Activated CD4-positive, alpha-beta memory T cell treated with anti-CD3 and anti-CD28 coated beads for 36 hours (primary cell): ENCODE data around the gene OSBPL5. TPM values are rescaled to one million over a fixed set of nuclear protein-coding genes. Genes with fewer than 3 reads are reported as not detected.

Experiments
- CTCF ChIA-PET: fragments of 350-600 bp; sonication (Branson Sonifier 250); formaldehyde crosslinking; loops from one replicate; lab custom pipeline; 2021; ENCODE audit warnings: antibody characterized with exemption, inconsistent platforms; lab: Charles Lee
- POLR2A ChIA-PET: fragments of 350-600 bp; sonication (Branson Sonifier 250); formaldehyde crosslinking; loops from one replicate; lab custom pipeline; 2021; ENCODE audit warnings: antibody characterized with exemption; lab: Charles Lee
- DNase-seq: peaks from one replicate; pipeline ENCODE4 v3.0.0-alpha.2; 2020
- H3K27ac Mint-ChIP-seq: one replicate; pipeline ENCODE4 v1.8.0; 2021; ENCODE audit warnings: mixed read lengths
- H3K27me3 Mint-ChIP-seq: one replicate; pipeline ENCODE4 v1.8.0; 2021; ENCODE audit warnings: mixed read lengths
- H3K36me3 Mint-ChIP-seq: one replicate; pipeline ENCODE4 v1.8.0; 2021; ENCODE audit warnings: mixed read lengths
- H3K4me1 Mint-ChIP-seq: one replicate; pipeline ENCODE4 v1.8.0; 2021; ENCODE audit warnings: low read depth, mixed read lengths
- H3K4me3 Mint-ChIP-seq: one replicate; pipeline ENCODE4 v1.8.0; 2021; ENCODE audit warnings: mild to moderate bottlenecking, mixed read lengths
- H3K9me3 Mint-ChIP-seq: one replicate; pipeline ENCODE4 v1.8.0; 2021; ENCODE audit warnings: mixed read lengths
- intact Hi-C: fragments of 100-400 bp; cut with micrococcal nuclease; formaldehyde crosslinking; loops from one replicate; pipeline ENCODE4 v1.15.1; 2023
- total RNA-seq, 2 experiments: library from RNA; stranded (reverse); gene quantifications; one replicate each; pipeline ENCODE4 v1.2.3, GENCODE V29; 2021

The OSBPL5 gene
- total RNA-seq, 2 experiments from 2014 or later: 4.6 to 4.7 TPM

DNA sequence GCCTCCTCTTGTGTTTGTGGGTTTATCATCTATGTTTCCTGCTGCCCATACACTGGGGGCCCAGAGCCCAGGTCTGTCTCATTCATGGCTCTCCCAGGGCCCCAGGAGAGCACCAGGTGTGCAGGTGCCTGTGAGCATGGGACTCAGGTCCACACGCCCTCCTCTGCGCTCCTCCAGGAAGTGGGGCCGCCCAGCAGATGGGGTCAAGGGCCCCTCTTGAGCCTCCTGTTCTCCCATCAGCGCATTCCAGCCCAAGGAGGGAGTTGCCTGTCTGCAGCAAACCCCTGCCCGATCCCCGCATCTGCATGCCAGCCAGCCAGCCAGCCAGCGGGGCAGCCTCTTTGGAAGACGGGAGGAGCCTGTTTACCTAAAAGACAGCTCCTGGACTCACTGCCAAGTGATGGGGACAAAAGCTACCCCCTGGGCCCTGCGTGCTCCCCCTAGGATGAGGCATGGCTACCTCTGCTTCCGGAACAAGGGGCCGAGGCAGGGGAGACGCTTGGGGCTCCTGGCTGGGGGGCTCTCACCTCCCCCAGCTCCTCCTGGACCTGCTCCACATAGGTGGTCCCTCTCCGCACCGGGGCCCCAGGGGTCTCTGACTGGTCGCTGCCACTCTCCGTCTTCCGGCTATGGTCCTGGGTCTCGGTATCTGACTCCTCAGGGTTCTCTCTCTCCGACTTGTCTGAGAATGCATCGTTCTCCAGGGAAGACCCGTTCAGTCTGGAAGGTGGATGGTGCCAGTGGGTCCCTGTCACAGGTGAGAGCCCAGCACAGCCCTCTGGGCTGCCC, 58.2 kb downstream of the OSBPL5 start:
- Mint-ChIP-seq H3K4me3 (no peak overlapping the region), H3K9me3 (no peaks in the 10 kb centered on the region), H3K36me3 (no peaks in the 10 kb centered on the region), H3K27me3 (no peaks in the 10 kb centered on the region), H3K27ac (no peak overlapping the region), H3K4me1 (no peaks in the 10 kb centered on the region)
- intact Hi-C loops: no loop called here
- peak; percentile 7 for DNase-seq
- ChIA-PET POLR2A (no interaction called here), CTCF (no interaction called here)

DNA sequence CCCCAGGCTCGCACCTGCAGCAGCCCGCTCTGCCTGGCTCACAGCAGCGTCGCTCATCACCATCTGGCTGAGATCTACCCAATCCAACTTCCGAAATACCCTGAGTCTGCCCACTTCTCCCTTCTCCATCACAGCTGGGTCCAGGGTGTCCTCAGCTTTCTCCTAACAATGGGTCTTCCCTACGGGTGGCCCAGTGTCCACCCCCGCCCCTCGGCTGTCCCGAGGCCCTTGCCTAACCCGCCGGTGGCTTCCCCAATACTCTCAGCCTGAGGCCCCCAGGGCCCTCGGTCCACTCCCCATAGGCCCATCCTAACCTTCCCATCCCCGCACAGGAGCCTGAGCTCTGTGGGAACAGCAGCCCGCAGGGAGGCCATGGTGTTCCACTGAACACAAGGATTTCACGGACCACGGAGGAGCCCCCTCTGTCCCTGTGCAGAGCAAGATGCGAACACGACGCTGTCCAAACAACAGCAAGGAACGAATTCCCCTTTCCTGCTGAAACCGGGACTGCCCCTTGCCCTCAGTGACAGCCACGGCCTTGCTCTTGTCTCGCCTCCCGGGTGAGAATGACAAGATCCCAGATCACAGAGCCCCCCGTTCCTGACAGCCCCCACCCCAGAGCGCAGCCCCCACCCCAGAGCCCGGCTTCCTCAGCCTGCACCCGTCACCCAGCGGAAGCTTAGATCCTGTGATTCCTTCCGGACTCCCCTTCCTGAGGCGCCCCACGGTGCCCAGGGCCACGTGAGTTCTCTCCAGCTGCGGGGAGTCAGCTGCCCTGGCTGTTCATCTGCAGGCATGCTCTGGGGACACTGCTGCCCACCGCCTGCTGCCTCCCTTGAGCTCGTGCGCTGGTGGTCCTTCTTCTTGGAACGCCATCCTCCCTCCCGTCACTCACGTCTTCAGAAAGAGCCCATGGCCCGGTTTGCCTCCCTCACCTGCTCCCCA, 59.0 kb downstream of the OSBPL5 start:
- Mint-ChIP-seq H3K27ac (no peak overlapping the region), H3K4me3 (no peak overlapping the region), H3K9me3 (no peaks in the 10 kb centered on the region), H3K36me3 (no peaks in the 10 kb centered on the region), H3K27me3 (no peaks in the 10 kb centered on the region), H3K4me1 (no peaks in the 10 kb centered on the region)
- intact Hi-C loops: no loop called here
- CTCF ChIA-PET: no interaction called here
- DNase-seq: peak; percentile 5
- POLR2A ChIA-PET: no interaction called here

DNA sequence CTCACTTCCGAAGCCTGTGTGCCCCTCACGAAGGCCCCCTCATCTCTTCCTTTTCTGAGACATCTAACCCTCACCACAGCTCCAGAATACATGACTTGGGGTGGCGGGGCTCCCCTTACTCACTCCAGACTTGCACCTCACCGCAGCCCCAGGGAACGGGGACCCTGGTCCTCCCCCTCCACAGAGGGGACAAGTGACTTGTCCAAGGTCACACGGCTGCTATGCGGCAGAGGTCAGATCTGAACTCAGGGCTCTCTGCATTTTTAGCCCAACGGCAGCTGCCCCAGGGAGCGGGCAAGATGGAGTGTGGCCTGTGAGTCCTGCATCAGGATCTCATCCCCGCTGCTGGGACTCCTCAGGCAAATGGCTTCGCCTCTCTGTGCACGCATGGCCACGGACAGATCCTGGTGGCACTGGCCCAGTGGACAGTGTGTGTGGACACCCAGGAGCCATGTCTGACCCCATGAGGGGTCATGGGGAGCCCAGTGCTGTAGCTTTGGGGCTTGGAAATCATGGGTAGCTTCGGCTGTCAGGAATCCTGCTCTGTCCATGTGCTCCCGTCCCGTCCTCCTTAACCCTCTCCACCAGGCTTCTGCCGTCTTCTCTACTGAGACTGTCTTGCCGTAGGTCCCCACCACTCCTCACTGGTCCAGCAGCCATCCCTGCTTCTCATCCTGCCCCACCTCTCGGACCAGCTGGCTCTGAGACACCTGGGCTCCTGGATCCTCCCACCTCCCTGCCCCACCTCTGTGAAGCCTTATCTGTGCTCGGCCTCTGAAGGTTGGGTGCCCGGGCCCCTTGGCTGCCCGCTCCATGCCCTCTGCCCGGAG, 59.9 kb downstream of the OSBPL5 start:
- no peaks in the 10 kb centered on the region for H3K36me3 Mint-ChIP-seq
- no peak overlapping the region for H3K27ac Mint-ChIP-seq
- H3K9me3 Mint-ChIP-seq: no peaks in the 10 kb centered on the region
- H3K4me1 Mint-ChIP-seq: no peaks in the 10 kb centered on the region
- H3K4me3 Mint-ChIP-seq: no peak overlapping the region
- no peaks in the 10 kb centered on the region for H3K27me3 Mint-ChIP-seq
- intact Hi-C loops: no loop called here
- POLR2A ChIA-PET: no interaction called here
- CTCF ChIA-PET: no interaction called here
- peak; percentile 6 for DNase-seq

DNA sequence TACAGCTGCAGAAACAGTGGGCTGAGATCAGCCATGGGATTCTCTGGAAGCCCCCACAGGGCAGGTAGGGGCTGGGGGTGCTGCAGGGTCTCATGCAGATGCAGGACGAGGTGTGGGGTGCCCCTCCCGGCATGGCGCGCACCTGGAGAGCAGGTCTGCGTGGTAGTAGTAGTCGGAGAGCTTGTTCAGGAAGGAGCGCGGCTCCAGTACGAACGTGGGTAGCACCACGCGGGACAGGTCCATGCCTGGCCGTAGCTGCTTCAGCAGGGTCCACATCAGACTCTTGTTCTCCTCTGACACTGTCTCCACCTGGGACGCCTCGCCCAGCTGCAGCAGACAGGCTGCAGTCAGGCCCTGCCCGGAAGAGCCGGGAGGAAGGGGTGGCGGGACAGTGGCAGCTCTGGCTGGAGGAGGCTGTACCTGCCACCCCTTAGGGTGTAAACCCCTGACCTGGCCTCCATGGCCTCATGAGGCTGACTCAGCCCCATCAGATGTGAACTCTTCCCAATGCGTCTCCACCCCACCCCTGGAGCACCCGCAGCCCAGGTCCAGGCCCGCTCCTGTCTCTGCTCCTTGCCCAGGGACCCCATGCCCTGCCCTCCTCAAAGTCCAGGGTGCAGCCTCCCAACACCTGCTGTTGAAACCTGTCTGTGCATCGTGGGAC, 60.9 kb downstream of the OSBPL5 start:
- H3K9me3 Mint-ChIP-seq: no peaks in the 10 kb centered on the region

DNA sequence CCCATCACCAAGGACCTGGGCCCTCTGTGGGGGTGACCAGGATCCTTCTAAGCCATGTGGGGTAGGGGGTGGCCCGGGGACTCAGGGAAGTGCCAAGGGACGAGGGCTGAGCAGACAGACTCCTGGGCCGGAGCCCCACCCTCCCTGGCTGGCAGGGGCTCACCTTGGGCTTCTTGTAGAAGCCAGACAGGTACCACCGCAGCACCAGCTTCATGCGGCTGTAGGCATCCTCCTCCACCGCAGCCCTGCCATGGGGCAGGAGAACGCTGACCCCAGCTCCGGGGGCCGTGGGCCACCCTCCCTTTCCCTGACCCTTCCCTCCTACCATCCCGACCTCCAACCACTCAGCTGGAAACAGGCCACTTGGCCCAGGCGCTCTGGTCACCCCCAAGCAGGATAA, 62.0 kb downstream of the OSBPL5 start:
- ChIA-PET CTCF (no interaction called here), POLR2A (no interaction called here)
- H3K4me3 Mint-ChIP-seq: no peak overlapping the region
- intact Hi-C loops: no loop called here
- peaks cover 7% of the 10 kb centered on the region for H3K4me1 Mint-ChIP-seq
- no peaks in the 10 kb centered on the region for H3K36me3 Mint-ChIP-seq
- no peaks in the 10 kb centered on the region for H3K9me3 Mint-ChIP-seq
- H3K27ac Mint-ChIP-seq: no peak overlapping the region
- no peaks in the 10 kb centered on the region for H3K27me3 Mint-ChIP-seq
- DNase-seq: no peak

More for the DNA sequence above, 60.9 kb downstream of the OSBPL5 start:
- H3K4me1 Mint-ChIP-seq: peaks cover 4% of the 10 kb centered on the region
- POLR2A ChIA-PET: no interaction called here
- no peak for DNase-seq
- no peak overlapping the region for H3K27ac Mint-ChIP-seq
- no peak overlapping the region for H3K4me3 Mint-ChIP-seq
- H3K27me3 Mint-ChIP-seq: no peaks in the 10 kb centered on the region
- CTCF ChIA-PET: no interaction called here
- H3K36me3 Mint-ChIP-seq: no peaks in the 10 kb centered on the region
- intact Hi-C loops: no loop called here

DNA sequence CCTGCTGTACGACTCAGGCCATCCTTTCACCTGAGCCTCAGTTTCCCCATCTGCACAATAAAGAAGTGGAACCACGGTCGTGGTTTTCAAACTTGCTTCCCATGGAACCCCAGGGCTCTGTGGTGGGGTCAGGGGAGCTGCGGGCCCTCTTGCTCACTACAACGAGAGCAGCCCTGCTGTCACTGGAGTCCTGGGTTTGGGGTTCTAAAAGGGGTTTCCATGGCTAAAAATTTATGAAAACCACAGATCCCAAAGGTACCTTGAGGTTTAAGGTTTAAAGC, 62.5 kb downstream of the OSBPL5 start:
- Mint-ChIP-seq H3K36me3 (no peaks in the 10 kb centered on the region), H3K4me1 (peaks cover 7% of the 10 kb centered on the region), H3K27me3 (no peaks in the 10 kb centered on the region), H3K4me3 (no peak overlapping the region), H3K27ac (no peak overlapping the region), H3K9me3 (no peaks in the 10 kb centered on the region)
- intact Hi-C loops: no loop called here
- DNase-seq: no peak
- ChIA-PET POLR2A (no interaction called here), CTCF (no interaction called here)

DNA sequence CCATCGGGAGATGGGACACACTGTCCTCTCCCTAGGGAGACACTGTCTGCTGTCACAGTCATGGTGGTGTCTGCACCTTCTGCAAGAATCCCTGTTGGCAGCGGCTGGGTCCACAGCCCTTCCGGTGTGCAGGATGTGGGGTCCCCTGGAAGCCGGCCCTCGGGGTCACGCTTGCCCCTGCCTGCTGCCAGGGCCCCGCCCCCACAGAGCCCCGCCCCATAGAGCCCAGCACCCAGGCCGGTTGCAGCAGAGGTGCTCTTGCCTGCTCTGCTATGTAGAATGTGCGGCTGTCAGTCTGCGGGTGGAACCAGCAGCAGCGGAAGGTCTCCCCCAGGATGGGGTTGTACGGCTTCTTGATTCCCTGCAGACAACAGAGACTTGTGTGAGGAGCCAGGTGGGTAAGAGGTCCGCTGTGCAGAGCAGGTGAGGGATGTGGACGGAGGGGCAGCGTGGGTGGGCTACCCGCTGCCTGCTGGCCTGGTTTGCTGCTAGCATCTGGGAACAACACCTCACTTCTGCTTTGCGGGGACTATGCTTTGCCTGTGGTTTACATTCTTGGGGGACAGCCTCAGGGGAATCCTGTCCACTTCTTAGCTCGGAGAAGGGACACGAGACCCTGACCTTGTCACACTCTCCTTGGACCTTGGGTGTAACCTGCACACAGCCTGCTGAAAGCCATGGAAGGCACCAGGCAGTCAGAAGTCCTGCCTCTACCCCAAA, 63.0 kb downstream of the OSBPL5 start:
- Mint-ChIP-seq H3K27ac (no peak overlapping the region), H3K4me1 (peaks cover 7% of the 10 kb centered on the region), H3K27me3 (no peaks in the 10 kb centered on the region)

DNA sequence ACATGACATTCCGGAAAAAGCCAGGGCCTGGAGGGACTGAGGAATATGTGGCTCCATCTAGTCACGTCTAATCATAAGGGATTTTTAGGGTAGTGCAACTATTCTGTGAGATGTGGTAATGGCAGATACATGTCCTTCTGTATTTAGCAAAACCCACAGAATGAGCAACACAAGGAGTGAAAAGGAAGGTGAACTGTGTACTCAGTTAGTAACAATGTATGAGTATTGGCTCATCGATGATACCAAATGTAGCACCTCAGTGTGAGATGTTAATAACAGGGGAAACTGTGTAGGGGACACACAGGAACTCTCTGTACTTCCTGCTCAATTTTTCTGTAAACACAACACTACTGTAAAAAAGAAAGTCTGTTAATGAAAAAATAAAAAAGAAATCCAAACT, 65.9 kb downstream of the OSBPL5 start:
- DNase-seq: no peak
- Mint-ChIP-seq H3K9me3 (no peaks in the 10 kb centered on the region), H3K36me3 (no peaks in the 10 kb centered on the region), H3K27ac (no peak overlapping the region), H3K27me3 (no peaks in the 10 kb centered on the region), H3K4me3 (no peak overlapping the region), H3K4me1 (peaks cover 7% of the 10 kb centered on the region)
- intact Hi-C loops: no loop called here
- ChIA-PET POLR2A (no interaction called here), CTCF (interaction anchor here (1.0 kb wide), 1 partner anchor 7 kb away, joined by 3 read pairs; no protein-coding TSS in a partner anchor)

More for the DNA sequence above, 63.0 kb downstream of the OSBPL5 start:
- DNase-seq: no peak
- intact Hi-C loops: no loop called here
- no peak overlapping the region for H3K4me3 Mint-ChIP-seq
- no peaks in the 10 kb centered on the region for H3K9me3 Mint-ChIP-seq
- CTCF ChIA-PET: no interaction called here
- H3K36me3 Mint-ChIP-seq: no peaks in the 10 kb centered on the region
- POLR2A ChIA-PET: no interaction called here

DNA sequence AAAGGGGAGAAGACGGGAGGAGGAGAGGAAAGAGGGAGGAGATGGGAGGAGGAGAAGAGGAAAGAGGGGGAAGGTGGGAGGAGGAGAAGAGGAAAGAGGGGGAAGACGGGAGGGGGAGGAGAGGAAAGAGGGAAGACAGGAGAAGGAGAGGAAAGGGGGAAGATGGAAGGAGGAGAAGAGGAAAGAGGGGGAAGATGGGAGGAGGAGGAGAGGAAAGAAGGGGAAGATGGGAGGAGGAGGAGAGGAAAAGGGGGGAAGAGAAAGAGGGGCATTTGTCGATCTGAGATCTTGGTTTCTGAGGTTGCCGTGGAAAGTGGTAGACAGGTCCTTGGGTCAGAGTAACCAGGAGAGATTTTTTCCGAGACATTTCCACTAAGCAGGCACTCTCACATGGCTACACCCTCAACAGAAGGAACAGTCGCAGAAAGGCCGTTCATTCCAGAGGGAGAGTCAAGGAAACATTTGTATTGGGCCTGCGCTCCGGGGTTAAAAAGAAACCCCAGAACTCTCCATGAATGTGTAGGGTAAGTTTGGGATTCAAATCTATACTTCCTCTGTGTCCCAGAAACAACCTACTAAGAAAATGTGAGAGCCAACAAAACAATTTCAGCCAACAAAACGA, 68.1 kb downstream of the OSBPL5 start:
- DNase-seq: no peak
- Mint-ChIP-seq H3K4me3 (no peak overlapping the region), H3K36me3 (no peaks in the 10 kb centered on the region), H3K9me3 (no peaks in the 10 kb centered on the region), H3K27me3 (no peaks in the 10 kb centered on the region), H3K4me1 (peaks cover 7% of the 10 kb centered on the region), H3K27ac (no peak overlapping the region)
- POLR2A ChIA-PET: no interaction called here
- CTCF ChIA-PET: no interaction called here
- intact Hi-C loops: no loop called here

DNA sequence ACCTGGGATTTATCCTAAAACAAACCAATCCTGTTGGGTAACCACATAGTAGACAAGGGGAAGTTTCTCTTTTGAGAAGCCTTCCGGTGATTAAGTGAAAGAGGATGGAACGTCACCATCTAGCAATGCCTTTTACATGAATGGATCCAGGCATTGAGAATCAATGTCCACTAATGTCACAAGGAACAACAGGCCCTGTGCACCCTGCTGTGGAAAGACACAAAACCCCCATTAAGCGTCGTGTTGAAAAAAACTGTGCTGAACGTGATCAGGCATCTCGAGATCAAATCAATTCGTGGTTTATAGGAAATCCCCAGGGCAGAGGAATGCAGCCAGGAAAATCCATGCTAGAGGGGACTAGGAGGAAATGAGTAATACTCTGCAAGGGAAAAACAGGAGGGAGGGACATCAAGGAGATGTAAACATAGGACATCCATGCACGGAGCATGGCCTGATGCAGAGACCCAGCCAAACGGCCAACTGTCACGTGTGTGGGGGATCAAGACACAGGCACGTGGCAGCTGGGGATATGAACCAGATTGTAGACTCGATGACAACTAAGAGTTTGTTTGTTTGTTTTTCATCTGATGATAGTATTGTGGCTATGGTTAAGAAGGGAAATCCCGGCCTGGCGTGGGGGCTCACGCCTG, 69.3 kb downstream of the OSBPL5 start:
- Mint-ChIP-seq H3K36me3 (no peaks in the 10 kb centered on the region), H3K27ac (no peak overlapping the region)
- CTCF ChIA-PET: interaction anchor here (2.8 kb wide), 1 partner anchor 58 kb away, joined by 8 read pairs; no protein-coding TSS in a partner anchor

More for the DNA sequence above, 69.3 kb downstream of the OSBPL5 start:
- POLR2A ChIA-PET: interaction anchor here (0.5 kb wide), 1 partner anchor 362 kb away, joined by 3 read pairs; no protein-coding TSS in a partner anchor
- Mint-ChIP-seq H3K4me1 (peaks cover 7% of the 10 kb centered on the region), H3K4me3 (no peak overlapping the region), H3K9me3 (no peaks in the 10 kb centered on the region), H3K27me3 (peaks cover 1% of the 10 kb centered on the region)
- no peak for DNase-seq
- intact Hi-C loops: no loop called here
